VCaP (cell line): ENCODE measurements around the gene DOCK10.
A peak's percentile ranks its signal among the peaks of the same experiment; 100 is the strongest.

ENCODE experiments used
- H3K27ac ChIP-seq: fragments of 450-650 bp; 2 replicates; pipeline ENCODE4 v1.5.1; 2017
- TF ChIP-seq, protein P1 (sequence below): fragments of 450-650 bp; conservative IDR thresholded peaks from 2 replicates; pipeline ENCODE4 v1.5.1; 2017; ENCODE audit warnings: mild to moderate bottlenecking, moderate library complexity

DOCK10 gene

DNA sequence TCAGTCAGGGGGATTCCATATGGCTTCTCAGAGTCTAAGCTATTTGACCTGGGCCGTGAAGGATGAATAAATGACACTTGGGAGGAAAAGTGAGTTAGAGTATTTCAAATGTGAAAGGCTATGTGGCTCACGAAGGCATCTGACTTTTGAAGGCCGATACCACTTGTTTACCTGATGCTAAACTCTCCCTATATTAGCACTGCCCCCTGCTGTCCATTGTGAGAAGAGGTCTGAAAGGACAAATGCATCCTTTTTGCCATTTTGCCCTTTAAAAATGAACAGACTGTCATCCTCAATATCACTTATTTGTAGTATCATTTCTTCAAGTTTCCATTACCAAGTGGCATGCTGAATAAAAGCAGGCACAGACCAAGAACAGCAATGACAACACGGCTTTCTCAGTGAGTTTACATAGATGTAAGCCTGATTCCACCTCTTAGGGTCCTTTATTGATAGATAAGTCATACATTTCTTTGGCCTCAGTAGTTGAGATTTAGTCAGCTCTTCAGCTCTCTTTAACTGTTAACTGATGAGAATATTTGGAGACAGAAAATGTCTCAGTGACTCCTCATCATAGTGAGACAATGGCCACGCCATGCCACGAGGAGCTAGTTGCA lies 40.1 kb downstream of the DOCK10 start:
- TF ChIP-seq, protein P1, sequence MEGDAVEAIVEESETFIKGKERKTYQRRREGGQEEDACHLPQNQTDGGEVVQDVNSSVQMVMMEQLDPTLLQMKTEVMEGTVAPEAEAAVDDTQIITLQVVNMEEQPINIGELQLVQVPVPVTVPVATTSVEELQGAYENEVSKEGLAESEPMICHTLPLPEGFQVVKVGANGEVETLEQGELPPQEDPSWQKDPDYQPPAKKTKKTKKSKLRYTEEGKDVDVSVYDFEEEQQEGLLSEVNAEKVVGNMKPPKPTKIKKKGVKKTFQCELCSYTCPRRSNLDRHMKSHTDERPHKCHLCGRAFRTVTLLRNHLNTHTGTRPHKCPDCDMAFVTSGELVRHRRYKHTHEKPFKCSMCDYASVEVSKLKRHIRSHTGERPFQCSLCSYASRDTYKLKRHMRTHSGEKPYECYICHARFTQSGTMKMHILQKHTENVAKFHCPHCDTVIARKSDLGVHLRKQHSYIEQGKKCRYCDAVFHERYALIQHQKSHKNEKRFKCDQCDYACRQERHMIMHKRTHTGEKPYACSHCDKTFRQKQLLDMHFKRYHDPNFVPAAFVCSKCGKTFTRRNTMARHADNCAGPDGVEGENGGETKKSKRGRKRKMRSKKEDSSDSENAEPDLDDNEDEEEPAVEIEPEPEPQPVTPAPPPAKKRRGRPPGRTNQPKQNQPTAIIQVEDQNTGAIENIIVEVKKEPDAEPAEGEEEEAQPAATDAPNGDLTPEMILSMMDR = peak; percentile 82
- H3K27ac ChIP-seq = peak overlapping the region; percentile 16; the same call in 1 of the 2 replicates

DNA sequence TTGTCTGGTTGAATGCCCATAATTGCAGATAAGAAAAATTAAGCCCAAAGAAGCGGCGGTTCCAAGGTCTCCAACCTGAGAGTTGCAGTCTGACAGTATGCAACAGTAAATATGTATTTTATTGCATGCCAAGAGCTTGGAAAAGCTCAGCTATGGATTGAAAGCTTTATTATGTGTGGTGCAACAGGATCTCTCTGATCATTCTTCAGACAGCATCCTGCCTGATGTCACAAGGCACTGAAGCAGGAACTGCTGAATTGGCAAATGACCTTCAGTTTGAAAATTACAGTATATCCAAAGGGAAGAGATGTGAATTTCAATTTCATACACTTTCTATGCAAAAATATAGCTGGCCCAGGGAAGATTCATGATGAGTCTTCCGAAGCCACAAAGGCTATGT lies 42.5 kb downstream of the DOCK10 start:
- TF ChIP-seq, protein P1 = no peak
- no peak overlapping the region for H3K27ac ChIP-seq

DNA sequence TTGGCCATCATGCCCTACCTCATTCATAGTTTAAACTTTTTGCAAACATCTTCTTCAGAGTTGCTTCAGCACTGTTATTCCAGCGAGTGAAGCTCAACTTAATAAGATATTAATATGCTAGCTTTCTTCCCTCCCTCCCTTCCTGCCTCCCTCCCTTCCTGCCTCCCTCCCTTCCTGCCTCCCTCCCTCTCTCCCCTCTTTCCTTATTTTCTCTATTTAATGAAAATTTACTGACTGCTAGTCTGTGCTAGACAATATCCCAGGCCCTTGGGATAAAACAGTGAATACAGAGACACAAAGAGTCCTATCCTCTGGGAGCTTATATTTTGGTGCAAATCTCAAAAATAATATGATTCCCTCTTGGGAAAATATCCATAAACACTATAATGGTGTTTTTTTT lies 42.9 kb downstream of the DOCK10 start:
- TF ChIP-seq, protein P1 = no peak
- no peak overlapping the region for H3K27ac ChIP-seq

DNA sequence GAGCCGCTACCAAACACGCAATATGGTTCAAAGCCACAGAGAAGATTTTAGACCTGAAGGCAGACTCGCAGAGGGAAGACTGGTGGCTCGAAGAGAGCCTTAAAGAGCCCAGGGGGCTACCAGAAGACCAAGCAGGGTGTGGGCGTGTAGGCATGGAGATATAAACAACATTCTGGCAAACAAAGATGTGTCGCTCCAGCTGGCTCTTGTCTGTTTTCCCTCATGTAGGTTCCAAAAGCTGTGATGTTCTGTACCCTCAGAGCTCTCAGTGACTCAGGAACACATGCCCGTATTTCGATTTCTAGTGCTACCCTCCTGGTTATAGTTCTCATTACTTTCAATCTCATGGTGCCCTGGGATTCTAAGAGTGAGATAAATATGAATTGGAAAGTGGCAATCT lies 44.5 kb downstream of the DOCK10 start:
- H3K27ac ChIP-seq = no peak overlapping the region
- TF ChIP-seq, protein P1 = no peak

DNA sequence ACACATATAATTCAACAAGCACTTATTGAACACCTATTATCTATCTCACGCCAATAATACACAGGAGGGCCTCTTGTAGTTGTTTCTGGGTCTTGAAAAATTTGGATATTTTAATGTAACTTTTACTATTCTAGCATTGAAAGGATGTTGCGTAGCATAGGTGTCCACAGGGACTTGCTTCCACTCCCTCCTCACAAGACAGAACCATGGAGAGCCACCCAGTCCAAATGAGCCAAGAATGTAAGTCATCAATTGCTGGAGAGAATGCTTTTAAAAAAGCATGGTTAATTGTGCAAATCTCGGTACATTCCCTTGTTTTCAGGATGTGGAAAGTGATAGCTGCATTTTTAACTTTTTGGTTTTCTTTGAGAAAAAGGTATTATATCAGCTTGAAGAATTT lies 46.8 kb downstream of the DOCK10 start:
- TF ChIP-seq, protein P1 = no peak

DNA sequence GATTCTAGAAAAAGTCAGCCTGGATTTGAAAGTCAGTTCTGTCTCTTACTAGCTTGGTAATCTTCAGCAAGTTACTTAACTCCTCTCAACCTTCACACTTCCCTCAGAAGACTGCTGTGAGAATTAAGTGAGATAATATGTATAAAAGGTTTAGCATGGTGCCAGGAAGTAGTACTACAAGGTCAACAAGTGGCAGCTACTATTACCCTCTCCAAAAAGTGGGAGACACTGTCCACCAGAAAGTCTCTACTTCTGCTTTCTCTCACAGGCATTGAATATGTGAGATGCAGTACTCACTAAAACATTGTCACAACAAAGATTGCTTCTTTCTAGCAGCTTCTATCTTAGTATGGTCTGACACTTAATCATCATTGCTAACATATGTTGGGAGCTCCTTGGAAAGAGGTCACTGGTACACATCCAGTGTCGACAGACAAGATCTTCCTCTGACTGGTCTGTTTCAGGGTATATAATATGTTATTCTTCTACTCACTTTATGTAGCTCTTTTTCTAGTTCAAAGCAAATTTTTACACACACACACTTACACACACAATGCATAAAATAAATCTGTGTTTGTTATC lies 47.9 kb downstream of the DOCK10 start:
- TF ChIP-seq, protein P1 = no peak
- H3K27ac ChIP-seq = no peak overlapping the region

More for the DNA sequence above, 46.8 kb downstream of the DOCK10 start:
- H3K27ac ChIP-seq = no peak overlapping the region

DNA sequence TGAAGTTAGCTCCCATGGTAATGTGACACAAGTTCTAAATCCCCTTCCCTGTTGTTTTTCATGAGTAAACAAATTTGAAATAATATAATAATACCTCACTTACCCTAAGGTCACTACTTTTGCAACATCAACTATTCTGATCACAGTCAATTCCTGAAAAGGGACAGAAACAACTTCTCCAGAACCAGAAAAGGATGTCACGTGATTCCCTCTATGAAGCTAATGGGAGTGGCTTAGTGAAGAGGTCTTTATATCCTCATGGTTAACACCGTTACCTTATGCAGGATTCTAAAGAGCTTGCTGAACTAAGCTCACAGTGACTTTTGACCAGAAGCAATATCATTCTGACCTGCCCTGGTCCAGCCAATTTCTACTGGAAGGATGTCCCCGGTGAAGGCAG lies 51.6 kb downstream of the DOCK10 start:
- H3K27ac ChIP-seq = no peak overlapping the region
- TF ChIP-seq, protein P1 = no peak
